GM10266 (cell line): ENCODE results near the gene NLGN1.
"Not testable (repeated sequence)": the region's sequence is repeated elsewhere in the genome, so short reads cannot be mapped to it uniquely, and the experiment has no call there.

Experiments used
- DNase-seq: peaks from one replicate; pipeline ENCODE4 v3.0.0; 2012; ENCODE audit errors: extremely low spot score
- CTCF ChIP-seq: IDR thresholded peaks from 2 replicates; pipeline ENCODE4 v1.5.1; 2012; ENCODE audit warnings: mild to moderate bottlenecking, low read depth; ENCODE audit not compliant: control insufficient read depth, insufficient read depth; ENCODE audit errors: missing control alignments

The NLGN1 gene

GRCh38 chr3:173587055-173587454 lies 189.5 kb downstream of the NLGN1 start:
- no peak for DNase-seq
- no peak for TF ChIP-seq CTCF

- no peak for DNase-seq
Observed at GRCh38 chr3:173588556-173588955, 191.0 kb downstream of the NLGN1 start.

GRCh38 chr3:173589116-173589515 lies 191.6 kb downstream of the NLGN1 start:
- no peak for DNase-seq
- no peak for TF ChIP-seq CTCF

More at GRCh38 chr3:173588556-173588955, 191.0 kb downstream of the NLGN1 start:
- no peak for TF ChIP-seq CTCF

GRCh38 chr3:173591401-173591800 lies 193.9 kb downstream of the NLGN1 start:
- no peak for TF ChIP-seq CTCF
- no peak for DNase-seq

GRCh38 chr3:173594881-173595280 lies 197.3 kb downstream of the NLGN1 start:
- DNase-seq, result not testable (repeated sequence)

- DNase-seq, result no peak
- TF ChIP-seq CTCF, result no peak
Observed at GRCh38 chr3:173599673-173600072, 202.1 kb downstream of the NLGN1 start.

- DNase-seq, result no peak
- no peak for TF ChIP-seq CTCF
Observed at GRCh38 chr3:173614522-173614921, 217.0 kb downstream of the NLGN1 start.

GRCh38 chr3:173615661-173616060 lies 218.1 kb downstream of the NLGN1 start:
- TF ChIP-seq CTCF, result no peak
- DNase-seq, result no peak
